Smooth muscle cell (in vitro differentiated cells): ENCODE results near the gene ADCY10. TPM values are rescaled to one million over a fixed set of nuclear protein-coding genes. Genes with fewer than 3 reads are reported as not detected.

ENCODE experiments used
- DNase-seq: peaks from one replicate; lab custom pipeline; 2025; ENCODE audit not compliant: unreplicated experiment; lab: John Stamatoyannopoulos, UW
- H2AFZ ChIP-seq: fragments of 200-600 bp; sonication (generic); 2 replicates; pipeline ENCODE4 v1.6.0; 2016; ENCODE audit warnings: antibody characterized with exemption, low read depth, mild to moderate bottlenecking
- H3F3A ChIP-seq: fragments of 200-600 bp; sonication (generic); 2 replicates; pipeline ENCODE4 v1.6.0; 2017; ENCODE audit warnings: antibody characterized with exemption, low read depth
- H3K27ac ChIP-seq: fragments of 200-600 bp; sonication (generic); 2 replicates; pipeline ENCODE4 v1.5.1; 2016; ENCODE audit warnings: low read depth, mild to moderate bottlenecking
- H3K27me3 ChIP-seq: fragments of 200-600 bp; sonication (generic); 2 replicates; pipeline ENCODE4 v1.6.1; 2016; ENCODE audit warnings: low read depth, mild to moderate bottlenecking
- H3K36me3 ChIP-seq: fragments of 200-600 bp; sonication (generic); 2 replicates; pipeline ENCODE4 v1.5.1; 2016; ENCODE audit warnings: low read depth
- H3K4me1 ChIP-seq: fragments of 200-600 bp; sonication (generic); 2 replicates; pipeline ENCODE4 v1.5.1; 2016; ENCODE audit warnings: low read depth
- H3K4me2 ChIP-seq: fragments of 200-600 bp; sonication (generic); 2 replicates; pipeline ENCODE4 v1.6.0; 2016; ENCODE audit warnings: mild to moderate bottlenecking
- H3K4me3 ChIP-seq: fragments of 200-600 bp; sonication (generic); 2 replicates; pipeline ENCODE4 v1.5.1; 2016; ENCODE audit warnings: mild to moderate bottlenecking
- H3K79me2 ChIP-seq: fragments of 200-600 bp; sonication (generic); 2 replicates; pipeline ENCODE4 v1.6.0; 2016; ENCODE audit warnings: low read depth, mild to moderate bottlenecking
- H3K9ac ChIP-seq: fragments of 200-600 bp; sonication (generic); 2 replicates; pipeline ENCODE4 v1.6.0; 2016; ENCODE audit warnings: low read depth
- H3K9me3 ChIP-seq: fragments of 200-600 bp; sonication (generic); replicated peaks from 2 replicates; pipeline ENCODE4 v1.5.1; 2016; ENCODE audit warnings: low read depth
- H4K20me1 ChIP-seq: fragments of 200-600 bp; sonication (generic); 2 replicates; pipeline ENCODE4 v1.6.0; 2016; ENCODE audit warnings: low read depth
- WGBS: methylation state at CpG from one replicate; pipeline ENCODE4 v1.1.7; 2016; ENCODE audit warnings: low lambda C conversion rate; 5-methylcytosine and 5-hydroxymethylcytosine counted together
- polyA plus RNA-seq: library from polyadenylated mRNA; unstranded; fragments of >200 nt; fragmentation: Nextera tagmentation; extraction: Ambion mirVana; gene quantifications from 2 replicates; pipeline ENCODE4 v1.2.1, GENCODE V29; 2016
- total RNA-seq: library from RNA; depleted of rRNA; stranded (reverse); fragments of >200 nt; gene quantifications from 2 replicates; pipeline ENCODE4 v1.2.3, GENCODE V29; 2014
- TF ChIP-seq, protein P1 (sequence below): fragments of 200-600 bp; sonication (generic); IDR thresholded peaks from 2 replicates; pipeline ENCODE4 v1.5.1; 2017; ENCODE audit warnings: borderline replicate concordance, mild to moderate bottlenecking, antibody characterized with exemption; ENCODE audit not compliant: insufficient read depth, poor library complexity, severe bottlenecking

Gene ADCY10
- total and polyA plus RNA-seq, 2 experiments from 2014 or later = not detected

DNA sequence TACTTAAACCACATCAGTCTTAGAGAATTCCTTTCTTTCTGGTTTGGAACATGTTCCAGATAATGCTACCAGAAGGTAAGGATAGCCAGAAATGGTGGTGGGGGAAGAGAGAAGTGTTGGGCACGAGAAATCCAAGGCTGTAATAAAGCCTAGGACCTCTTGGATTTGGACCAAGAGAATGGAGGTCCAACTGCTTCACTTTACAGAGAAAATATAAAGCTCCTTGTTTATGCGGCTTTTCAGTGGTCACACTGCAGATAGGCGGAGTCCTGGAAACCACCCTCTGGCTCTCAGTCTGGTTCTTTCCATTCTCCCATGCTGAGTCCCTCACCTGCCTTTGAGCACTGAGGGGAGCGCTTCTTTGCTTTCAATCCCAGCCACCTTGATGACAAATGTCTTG, 87.8 kb downstream of the ADCY10 start:
- DNase-seq = no peak
- Histone ChIP-seq H3K36me3 (no peaks in the 10 kb centered on the region), H4K20me1 (no peaks in the 10 kb centered on the region), H3K79me2 (no peaks in the 10 kb centered on the region), H3K4me2 (no peak overlapping the region), H2AFZ (no peak overlapping the region), H3K9ac (no peak overlapping the region), H3K9me3 (no peaks in the 10 kb centered on the region), H3K27me3 (no peaks in the 10 kb centered on the region), H3F3A (no peaks in the 10 kb centered on the region), H3K4me1 (no peaks in the 10 kb centered on the region), H3K27ac (no peak overlapping the region), H3K4me3 (no peak overlapping the region)
- 93% methylated on average over 4 of the region's 4 CpGs for WGBS
- TF ChIP-seq, protein P1, sequence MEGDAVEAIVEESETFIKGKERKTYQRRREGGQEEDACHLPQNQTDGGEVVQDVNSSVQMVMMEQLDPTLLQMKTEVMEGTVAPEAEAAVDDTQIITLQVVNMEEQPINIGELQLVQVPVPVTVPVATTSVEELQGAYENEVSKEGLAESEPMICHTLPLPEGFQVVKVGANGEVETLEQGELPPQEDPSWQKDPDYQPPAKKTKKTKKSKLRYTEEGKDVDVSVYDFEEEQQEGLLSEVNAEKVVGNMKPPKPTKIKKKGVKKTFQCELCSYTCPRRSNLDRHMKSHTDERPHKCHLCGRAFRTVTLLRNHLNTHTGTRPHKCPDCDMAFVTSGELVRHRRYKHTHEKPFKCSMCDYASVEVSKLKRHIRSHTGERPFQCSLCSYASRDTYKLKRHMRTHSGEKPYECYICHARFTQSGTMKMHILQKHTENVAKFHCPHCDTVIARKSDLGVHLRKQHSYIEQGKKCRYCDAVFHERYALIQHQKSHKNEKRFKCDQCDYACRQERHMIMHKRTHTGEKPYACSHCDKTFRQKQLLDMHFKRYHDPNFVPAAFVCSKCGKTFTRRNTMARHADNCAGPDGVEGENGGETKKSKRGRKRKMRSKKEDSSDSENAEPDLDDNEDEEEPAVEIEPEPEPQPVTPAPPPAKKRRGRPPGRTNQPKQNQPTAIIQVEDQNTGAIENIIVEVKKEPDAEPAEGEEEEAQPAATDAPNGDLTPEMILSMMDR = no peak

DNA sequence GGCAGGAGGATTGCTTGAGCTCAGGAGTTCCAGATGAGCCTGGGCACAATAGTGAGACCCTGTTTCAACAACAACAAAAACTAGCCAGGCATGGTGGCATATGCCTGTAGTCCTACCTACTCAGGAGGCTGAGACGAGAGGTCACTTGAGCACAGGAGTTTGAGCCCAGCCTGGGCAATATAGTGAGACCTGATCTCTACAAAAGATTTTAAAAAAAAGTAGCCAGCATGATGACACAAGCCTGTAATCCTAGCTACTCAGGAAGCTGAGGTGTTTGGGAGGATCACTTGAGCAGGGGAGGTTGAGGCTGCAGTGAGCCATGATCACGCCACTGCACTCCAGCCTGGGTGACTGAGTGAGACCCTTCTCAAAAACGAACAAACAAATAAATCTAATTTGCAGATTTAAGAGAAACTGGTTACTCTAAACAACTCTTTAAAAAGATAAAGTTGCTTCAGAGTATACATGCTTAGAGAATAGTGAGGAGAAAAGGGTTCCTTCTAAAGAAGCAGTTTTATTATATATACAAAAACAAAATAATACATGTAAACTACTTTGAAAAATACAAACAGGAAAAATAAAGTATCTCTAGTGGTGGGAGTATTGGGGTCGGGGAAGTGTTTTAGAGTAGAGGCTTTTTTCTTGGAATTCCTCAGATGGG, 88.4 kb downstream of the ADCY10 start:
- no peak overlapping the region for H3K4me3 ChIP-seq
- 83% methylated on average over 4 of the region's 4 CpGs for WGBS
- H3K4me1 ChIP-seq = peaks cover 2% of the 10 kb centered on the region
- no peaks in the 10 kb centered on the region for H3K79me2 ChIP-seq
- TF ChIP-seq, protein P1 = no peak
- no peak overlapping the region for H2AFZ ChIP-seq
- no peak overlapping the region for H3K9ac ChIP-seq
- no peaks in the 10 kb centered on the region for H4K20me1 ChIP-seq
- H3K27ac ChIP-seq = no peak overlapping the region
- H3K4me2 ChIP-seq = no peak overlapping the region
- H3K9me3 ChIP-seq = no peaks in the 10 kb centered on the region
- H3K27me3 ChIP-seq = no peaks in the 10 kb centered on the region
- H3K36me3 ChIP-seq = no peaks in the 10 kb centered on the region
- H3F3A ChIP-seq = peaks cover 2% of the 10 kb centered on the region
- no peak for DNase-seq

DNA sequence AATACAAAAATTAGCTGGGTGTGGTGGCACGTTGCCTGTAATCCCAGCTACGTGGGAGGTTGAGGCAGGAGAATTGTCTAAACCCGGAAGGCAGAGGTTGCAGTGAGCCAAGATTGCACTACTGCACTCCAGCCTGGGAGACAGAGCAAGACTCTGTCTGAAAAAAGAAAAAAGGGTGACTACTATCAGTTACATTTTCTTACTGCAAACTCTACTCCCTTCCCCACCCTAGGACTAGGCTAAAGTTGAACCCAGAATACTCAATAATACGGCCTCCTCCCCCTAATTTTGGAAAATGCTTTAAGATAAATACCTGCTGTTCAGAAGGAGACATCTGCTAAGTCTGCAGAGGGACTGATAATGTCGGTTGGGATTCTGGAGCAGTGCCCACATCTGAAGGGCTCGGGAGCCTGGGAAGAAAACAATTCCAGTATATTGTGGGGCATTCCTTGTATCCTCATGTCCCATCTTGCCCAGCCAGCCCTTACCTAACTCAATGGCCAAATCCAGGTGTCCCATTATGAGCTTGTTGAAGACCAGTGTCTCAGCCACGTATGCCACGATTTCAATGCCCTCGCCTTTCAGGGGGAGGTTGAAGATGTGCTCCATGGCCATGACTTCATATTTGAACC, 89.7 kb downstream of the ADCY10 start:
- WGBS = 82% methylated on average over 9 of the region's 9 CpGs
- Histone ChIP-seq H2AFZ (no peak overlapping the region), H4K20me1 (no peaks in the 10 kb centered on the region), H3K79me2 (no peaks in the 10 kb centered on the region), H3K4me1 (peaks cover 6% of the 10 kb centered on the region), H3K27me3 (no peaks in the 10 kb centered on the region), H3K4me3 (no peak overlapping the region), H3K9me3 (no peaks in the 10 kb centered on the region), H3K27ac (no peak overlapping the region), H3F3A (peaks cover 5% of the 10 kb centered on the region), H3K36me3 (no peaks in the 10 kb centered on the region), H3K4me2 (no peak overlapping the region), H3K9ac (no peak overlapping the region)
- DNase-seq = no peak
- TF ChIP-seq, protein P1 = no peak
